ENCODE results near the gene OVOL3. TPM values are rescaled to one million over a fixed set of nuclear protein-coding genes. Genes with fewer than 3 reads are reported as not detected.

OVOL3 gene
- total RNA-seq, 1 donor from 2014 or later, result not detected

DNA sequence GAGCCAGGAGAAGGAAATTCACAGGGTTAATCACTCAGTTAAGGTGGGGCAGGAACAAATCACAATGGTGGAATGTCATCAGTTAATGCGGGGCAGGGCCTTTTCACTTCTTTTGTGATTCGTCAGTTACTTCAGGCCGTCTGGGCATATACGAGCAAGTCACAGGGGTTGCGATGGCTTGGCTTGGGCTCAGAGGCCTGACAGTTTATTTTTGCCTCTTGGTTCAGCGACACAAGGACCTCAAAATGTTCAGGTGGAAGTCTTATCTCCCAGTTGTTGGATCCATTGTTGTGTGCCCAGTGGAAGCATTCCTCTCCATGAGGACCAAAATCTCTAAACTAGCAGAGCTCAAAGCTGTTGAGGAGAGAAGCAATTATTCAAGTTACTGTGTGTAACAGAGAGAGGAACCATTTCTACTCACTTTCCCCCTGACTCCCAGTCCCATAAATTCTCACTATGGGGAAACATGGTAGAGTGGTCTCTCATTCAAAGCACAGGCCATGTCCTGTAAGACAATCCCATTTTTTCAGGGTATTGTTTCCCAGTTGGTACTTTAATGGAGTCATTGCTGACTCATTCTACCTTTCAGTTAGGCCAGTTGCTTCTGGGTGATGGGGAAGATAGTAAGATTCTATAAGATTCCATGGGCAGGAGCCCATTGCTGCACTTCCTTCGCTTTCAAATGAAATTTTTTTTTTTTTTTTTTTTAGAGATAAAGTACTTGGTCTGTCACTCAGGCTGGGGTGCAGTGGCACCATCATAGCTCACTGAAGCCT lies 50.1 kb downstream of the OVOL3 start:
- H3K4me1 Mint-ChIP-seq (ENCODE audit: low read depth), result no peaks in the 10 kb centered on the region
- no peaks in the 10 kb centered on the region for H3K9me3 Mint-ChIP-seq (ENCODE audit: low read depth)
- DNase-seq (ENCODE audit: low spot score), result no peak
- TF ChIP-seq, protein P1, sequence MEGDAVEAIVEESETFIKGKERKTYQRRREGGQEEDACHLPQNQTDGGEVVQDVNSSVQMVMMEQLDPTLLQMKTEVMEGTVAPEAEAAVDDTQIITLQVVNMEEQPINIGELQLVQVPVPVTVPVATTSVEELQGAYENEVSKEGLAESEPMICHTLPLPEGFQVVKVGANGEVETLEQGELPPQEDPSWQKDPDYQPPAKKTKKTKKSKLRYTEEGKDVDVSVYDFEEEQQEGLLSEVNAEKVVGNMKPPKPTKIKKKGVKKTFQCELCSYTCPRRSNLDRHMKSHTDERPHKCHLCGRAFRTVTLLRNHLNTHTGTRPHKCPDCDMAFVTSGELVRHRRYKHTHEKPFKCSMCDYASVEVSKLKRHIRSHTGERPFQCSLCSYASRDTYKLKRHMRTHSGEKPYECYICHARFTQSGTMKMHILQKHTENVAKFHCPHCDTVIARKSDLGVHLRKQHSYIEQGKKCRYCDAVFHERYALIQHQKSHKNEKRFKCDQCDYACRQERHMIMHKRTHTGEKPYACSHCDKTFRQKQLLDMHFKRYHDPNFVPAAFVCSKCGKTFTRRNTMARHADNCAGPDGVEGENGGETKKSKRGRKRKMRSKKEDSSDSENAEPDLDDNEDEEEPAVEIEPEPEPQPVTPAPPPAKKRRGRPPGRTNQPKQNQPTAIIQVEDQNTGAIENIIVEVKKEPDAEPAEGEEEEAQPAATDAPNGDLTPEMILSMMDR (IDR thresholded peaks at IDR 0.05), result no peak
- no peaks in the 10 kb centered on the region for H3K27me3 Mint-ChIP-seq (ENCODE audit: low read depth)
- H3K36me3 Mint-ChIP-seq (ENCODE audit: low read depth), result peaks cover 11% of the 10 kb centered on the region
- H3K4me3 Mint-ChIP-seq (ENCODE audit: unreplicated experiment), result no peak overlapping the region
- H3K27ac Mint-ChIP-seq (ENCODE audit: unreplicated experiment), result no peak overlapping the region

Other genes with a start within 250 kb of the OVOL3 start
- 31.7 to 76.4 TPM (median 66.8 TPM) in 3 replicates for gene APLP1, start 242.6 kb upstream of the OVOL3 start, total RNA-seq
- gene NFKBID, start 210.6 kb upstream of the OVOL3 start, total RNA-seq, result 4.4 to 5.0 TPM (median 4.4 TPM) in 3 replicates
- 0.50 to 1.0 TPM in 2 of 3 replicates, not detected in the other for gene HCST, start 208.6 kb upstream of the OVOL3 start, total RNA-seq
- not detected in 3 replicates for gene TYROBP, start 202.8 kb upstream of the OVOL3 start, total RNA-seq
- gene LRFN3, start 174.8 kb upstream of the OVOL3 start, total RNA-seq, result 18.4 to 23.3 TPM (median 21.0 TPM) in 3 replicates
- gene SDHAF1, start 116.0 kb upstream of the OVOL3 start, total RNA-seq, result 10.8 to 12.0 TPM (median 11.2 TPM) in 3 replicates
- 0.27 to 1.2 TPM (median 0.49 TPM) in 3 replicates for gene SYNE4, start 102.3 kb upstream of the OVOL3 start, total RNA-seq
- 17.9 to 23.7 TPM (median 19.9 TPM) in 3 replicates for gene ALKBH6, start 96.9 kb upstream of the OVOL3 start, total RNA-seq
- 51.2 to 59.0 TPM (median 53.8 TPM) in 3 replicates for gene CLIP3, start 78.3 kb upstream of the OVOL3 start, total RNA-seq
- gene THAP8, start 56.9 kb upstream of the OVOL3 start, total RNA-seq, result 6.6 to 10.2 TPM (median 8.9 TPM) in 3 replicates
- gene WDR62, start 56.2 kb upstream of the OVOL3 start, total RNA-seq, result 3.0 to 6.0 TPM (median 3.7 TPM) in 3 replicates
- 43.5 to 61.6 TPM (median 49.2 TPM) in 3 replicates for gene POLR2I, start 3.7 kb downstream of the OVOL3 start, total RNA-seq
- 181 to 201 TPM (median 199 TPM) in 3 replicates for gene TBCB, start 4.3 kb downstream of the OVOL3 start, total RNA-seq
- gene CAPNS1, start 28.9 kb downstream of the OVOL3 start, total RNA-seq, result 509 to 762 TPM (median 724 TPM) in 3 replicates
- gene COX7A1, start 41.3 kb downstream of the OVOL3 start, total RNA-seq, result not detected in 3 replicates
- 4.9 to 7.3 TPM (median 7.2 TPM) in 3 replicates for gene ZNF565, start 103.5 kb downstream of the OVOL3 start, total RNA-seq
- 62.2 to 69.0 TPM (median 63.8 TPM) in 3 replicates for gene ZNF146, start 104.0 kb downstream of the OVOL3 start, total RNA-seq

All from chondrocyte (in vitro differentiated cells).